Activated CD4-positive, alpha-beta T cell treated with anti-CD3 and anti-CD28 coated beads, Interleukin-2, amount 10 ng/mL, durations not matched to agents 24 days and 14 days (primary cell): Measurements from ENCODE around the gene GADL1. TPM values are rescaled to one million over a fixed set of nuclear protein-coding genes. Genes with fewer than 3 reads are reported as not detected.

ENCODE experiments used
- DNase-seq: peaks from one replicate; pipeline ENCODE4 v3.0.0; 2022
- H3K27ac Mint-ChIP-seq: one replicate; pipeline ENCODE4 v1.8.0; 2022; ENCODE audit warnings: mild to moderate bottlenecking, mixed read lengths
- H3K27me3 Mint-ChIP-seq: one replicate; pipeline ENCODE4 v1.8.0; 2022; ENCODE audit warnings: mixed read lengths
- H3K36me3 Mint-ChIP-seq: one replicate; pipeline ENCODE4 v1.8.0; 2022; ENCODE audit warnings: low read depth, mild to moderate bottlenecking, mixed read lengths
- H3K4me1 Mint-ChIP-seq: one replicate; pipeline ENCODE4 v1.8.0; 2021; ENCODE audit warnings: mixed read lengths
- H3K4me3 Mint-ChIP-seq: one replicate; pipeline ENCODE4 v1.8.0; 2022; ENCODE audit warnings: mild to moderate bottlenecking, moderate library complexity, mixed read lengths
- H3K9me3 Mint-ChIP-seq: one replicate; pipeline ENCODE4 v1.8.0; 2021; ENCODE audit warnings: mixed read lengths
- intact Hi-C: fragments of 100-400 bp; cut with micrococcal nuclease; formaldehyde crosslinking; loops from one replicate; pipeline ENCODE4 v1.15.1; 2023
- total RNA-seq: library from RNA; stranded (reverse); gene quantifications from 2 replicates; pipeline ENCODE4 v1.2.3, GENCODE V29; 2022

The GADL1 gene
- total RNA-seq, 1 donor from 2014 or later: not detected

GRCh38 chr3:30819067-30819798 is 75.2 kb downstream of the GADL1 start:
- Mint-ChIP-seq H3K4me1 (peaks cover 7% of the 10 kb centered on the region), H3K27me3 (peaks cover 11% of the 10 kb centered on the region), H3K27ac (no peak overlapping the region), H3K36me3 (no peaks in the 10 kb centered on the region), H3K4me3 (no peak overlapping the region), H3K9me3 (peaks cover 4% of the 10 kb centered on the region)
- DNase-seq: no peak
- intact Hi-C loops: no loop called here

- intact Hi-C loops: no loop called here
- Mint-ChIP-seq H3K9me3 (peaks cover 9% of the 10 kb centered on the region), H3K36me3 (no peaks in the 10 kb centered on the region), H3K4me3 (no peak overlapping the region), H3K27ac (no peak overlapping the region), H3K4me1 (peaks cover under 1% of the 10 kb centered on the region), H3K27me3 (peaks cover 5% of the 10 kb centered on the region)
- no peak for DNase-seq
Observed at GRCh38 chr3:30813734-30814133, 80.7 kb downstream of the GADL1 start.

GRCh38 chr3:30811151-30811795 is 83.2 kb downstream of the GADL1 start:
- Mint-ChIP-seq H3K4me1 (no peaks in the 10 kb centered on the region), H3K9me3 (peaks cover 13% of the 10 kb centered on the region), H3K36me3 (no peaks in the 10 kb centered on the region), H3K4me3 (no peak overlapping the region), H3K27me3 (peaks cover 5% of the 10 kb centered on the region), H3K27ac (no peak overlapping the region)
- intact Hi-C loops: no loop called here
- no peak for DNase-seq

GRCh38 chr3:30810625-30811024 is 83.8 kb downstream of the GADL1 start:
- peaks cover 13% of the 10 kb centered on the region for H3K9me3 Mint-ChIP-seq
- H3K4me1 Mint-ChIP-seq: no peaks in the 10 kb centered on the region
- no peaks in the 10 kb centered on the region for H3K36me3 Mint-ChIP-seq
- no peak overlapping the region for H3K27ac Mint-ChIP-seq
- no peak for DNase-seq
- peaks cover 5% of the 10 kb centered on the region for H3K27me3 Mint-ChIP-seq
- no peak overlapping the region for H3K4me3 Mint-ChIP-seq
- intact Hi-C loops: no loop called here

GRCh38 chr3:30805695-30806094 is 88.8 kb downstream of the GADL1 start:
- H3K27ac Mint-ChIP-seq: no peak overlapping the region
- no peaks in the 10 kb centered on the region for H3K36me3 Mint-ChIP-seq
- intact Hi-C loops: no loop called here
- DNase-seq: no peak
- H3K4me3 Mint-ChIP-seq: no peak overlapping the region
- peaks cover 5% of the 10 kb centered on the region for H3K9me3 Mint-ChIP-seq
- H3K27me3 Mint-ChIP-seq: no peaks in the 10 kb centered on the region
- H3K4me1 Mint-ChIP-seq: peaks cover 2% of the 10 kb centered on the region

- no peak for DNase-seq
- Mint-ChIP-seq H3K4me3 (no peak overlapping the region), H3K27ac (no peak overlapping the region), H3K4me1 (peaks cover 2% of the 10 kb centered on the region), H3K9me3 (peaks cover 5% of the 10 kb centered on the region), H3K27me3 (no peaks in the 10 kb centered on the region), H3K36me3 (no peaks in the 10 kb centered on the region)
- intact Hi-C loops: no loop called here
Observed at GRCh38 chr3:30804984-30805383, 89.5 kb downstream of the GADL1 start.

- peaks cover 15% of the 10 kb centered on the region for H3K9me3 Mint-ChIP-seq
- H3K27me3 Mint-ChIP-seq: peaks cover 3% of the 10 kb centered on the region
- DNase-seq: no peak
- no peak overlapping the region for H3K4me3 Mint-ChIP-seq
- no peaks in the 10 kb centered on the region for H3K36me3 Mint-ChIP-seq
- H3K27ac Mint-ChIP-seq: no peak overlapping the region
- intact Hi-C loops: no loop called here
- H3K4me1 Mint-ChIP-seq: no peaks in the 10 kb centered on the region
Observed at GRCh38 chr3:30795176-30795575, 99.3 kb downstream of the GADL1 start.

- intact Hi-C loops: no loop called here
- DNase-seq: no peak
- H3K36me3 Mint-ChIP-seq: no peaks in the 10 kb centered on the region
- H3K27me3 Mint-ChIP-seq: peaks cover 4% of the 10 kb centered on the region
- H3K4me3 Mint-ChIP-seq: no peak overlapping the region
- H3K4me1 Mint-ChIP-seq: no peaks in the 10 kb centered on the region
- peaks cover 12% of the 10 kb centered on the region for H3K9me3 Mint-ChIP-seq
- no peak overlapping the region for H3K27ac Mint-ChIP-seq
Observed at GRCh38 chr3:30793740-30794139, 100.7 kb downstream of the GADL1 start.

GRCh38 chr3:30790150-30790549 is 104.3 kb downstream of the GADL1 start:
- H3K9me3 Mint-ChIP-seq: peaks cover 6% of the 10 kb centered on the region
- H3K27ac Mint-ChIP-seq: no peak overlapping the region
- DNase-seq: no peak
- no peak overlapping the region for H3K4me3 Mint-ChIP-seq
- peaks cover 1% of the 10 kb centered on the region for H3K4me1 Mint-ChIP-seq
- intact Hi-C loops: no loop called here
- H3K27me3 Mint-ChIP-seq: peaks cover 9% of the 10 kb centered on the region
- H3K36me3 Mint-ChIP-seq: no peaks in the 10 kb centered on the region

GRCh38 chr3:30786365-30786764 is 108.1 kb downstream of the GADL1 start:
- no peak for DNase-seq
- Mint-ChIP-seq H3K4me1 (peaks cover 1% of the 10 kb centered on the region), H3K27me3 (peaks cover 13% of the 10 kb centered on the region), H3K27ac (no peak overlapping the region), H3K36me3 (no peaks in the 10 kb centered on the region), H3K9me3 (no peaks in the 10 kb centered on the region), H3K4me3 (no peak overlapping the region)
- intact Hi-C loops: no loop called here

GRCh38 chr3:30779686-30780287 is 114.7 kb downstream of the GADL1 start:
- Mint-ChIP-seq H3K27ac (no peak overlapping the region), H3K27me3 (peaks cover 21% of the 10 kb centered on the region), H3K9me3 (no peaks in the 10 kb centered on the region), H3K4me1 (no peaks in the 10 kb centered on the region), H3K4me3 (no peak overlapping the region), H3K36me3 (no peaks in the 10 kb centered on the region)
- peak; percentile 64 for DNase-seq
- intact Hi-C loops: no loop called here

- H3K36me3 Mint-ChIP-seq: no peaks in the 10 kb centered on the region
- H3K9me3 Mint-ChIP-seq: no peaks in the 10 kb centered on the region
- H3K27ac Mint-ChIP-seq: no peak overlapping the region
- peaks cover 22% of the 10 kb centered on the region for H3K27me3 Mint-ChIP-seq
- H3K4me3 Mint-ChIP-seq: no peak overlapping the region
- intact Hi-C loops: no loop called here
- H3K4me1 Mint-ChIP-seq: no peaks in the 10 kb centered on the region
- DNase-seq: no peak
Observed at GRCh38 chr3:30778933-30779332, 115.5 kb downstream of the GADL1 start.

- no peak overlapping the region for H3K4me3 Mint-ChIP-seq
- H3K27me3 Mint-ChIP-seq: peaks cover 27% of the 10 kb centered on the region
- H3K27ac Mint-ChIP-seq: no peak overlapping the region
- intact Hi-C loops: no loop called here
- DNase-seq: no peak
- no peaks in the 10 kb centered on the region for H3K4me1 Mint-ChIP-seq
- no peaks in the 10 kb centered on the region for H3K36me3 Mint-ChIP-seq
- no peaks in the 10 kb centered on the region for H3K9me3 Mint-ChIP-seq
Observed at GRCh38 chr3:30777426-30778113, 116.9 kb downstream of the GADL1 start.
